IPS-11a (cell line): ENCODE measurements around the gene FOXL3.

Source experiments
- H3K4me3 ChIP-seq: one replicate; pipeline ENCODE4 v1.5.1; 2013; ENCODE audit warnings: low read depth, low read length, control low read depth

Gene FOXL3

GRCh38 chr7:265998-266850 lies 23.7 kb upstream of the FOXL3 start:
- no peak overlapping the region for H3K4me3 ChIP-seq

GRCh38 chr7:266851-267840 lies 22.8 kb upstream of the FOXL3 start:
- H3K4me3 ChIP-seq = no peak overlapping the region

- H3K4me3 ChIP-seq = no peak overlapping the region
Measured at GRCh38 chr7:268991-269390, 21.0 kb upstream of the FOXL3 start.

DNA sequence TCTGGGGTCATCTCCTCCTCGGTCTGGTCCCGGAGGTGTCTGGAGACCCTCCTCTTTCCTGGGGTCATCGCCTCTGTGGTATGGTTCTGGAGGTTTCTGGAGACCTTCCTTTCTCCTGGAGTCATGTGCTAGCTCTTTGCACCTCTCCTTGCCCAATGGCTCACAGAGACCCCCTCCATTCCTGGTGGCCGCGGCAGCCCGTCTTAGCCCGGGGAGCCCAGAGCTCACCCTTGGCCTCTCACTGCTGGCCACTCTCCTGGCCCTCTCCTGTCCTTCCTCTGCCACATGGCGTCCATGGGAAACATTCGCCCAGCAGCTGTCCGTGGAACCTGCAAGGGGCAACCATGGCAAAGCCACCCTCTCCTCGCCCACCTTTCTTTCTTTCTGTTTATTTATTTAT lies 20.2 kb upstream of the FOXL3 start:
- H3K4me3 ChIP-seq = no peak overlapping the region

- no peak overlapping the region for H3K4me3 ChIP-seq
Measured at GRCh38 chr7:270351-270983, 19.5 kb upstream of the FOXL3 start.

- H3K4me3 ChIP-seq = no peak overlapping the region
Measured at GRCh38 chr7:271266-272107, 18.5 kb upstream of the FOXL3 start.

GRCh38 chr7:272108-272615 lies 17.8 kb upstream of the FOXL3 start:
- H3K4me3 ChIP-seq = no peak overlapping the region

GRCh38 chr7:272631-273030 lies 17.3 kb upstream of the FOXL3 start:
- no peak overlapping the region for H3K4me3 ChIP-seq

DNA sequence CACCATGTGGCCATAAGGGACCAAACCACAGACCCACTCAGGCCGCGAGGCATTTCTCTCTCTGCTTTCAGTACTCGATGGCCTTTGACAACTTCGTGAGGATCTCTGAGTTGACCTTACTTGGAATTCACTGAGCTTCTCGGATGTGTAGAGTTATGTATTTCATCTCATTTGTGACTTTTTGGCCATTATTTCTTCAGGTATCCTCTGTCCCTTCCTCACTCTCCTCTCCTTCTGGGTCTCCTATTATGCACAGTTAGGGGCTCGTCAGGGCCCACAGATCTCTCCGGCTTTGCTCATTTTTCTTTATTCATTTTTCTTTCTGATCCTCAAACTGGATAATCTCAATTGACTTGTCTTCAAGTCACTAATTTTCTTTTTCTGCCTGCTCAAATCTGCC lies 16.6 kb upstream of the FOXL3 start:
- no peak overlapping the region for H3K4me3 ChIP-seq

- H3K4me3 ChIP-seq = no peak overlapping the region
Measured at GRCh38 chr7:274266-274665, 15.7 kb upstream of the FOXL3 start.

DNA sequence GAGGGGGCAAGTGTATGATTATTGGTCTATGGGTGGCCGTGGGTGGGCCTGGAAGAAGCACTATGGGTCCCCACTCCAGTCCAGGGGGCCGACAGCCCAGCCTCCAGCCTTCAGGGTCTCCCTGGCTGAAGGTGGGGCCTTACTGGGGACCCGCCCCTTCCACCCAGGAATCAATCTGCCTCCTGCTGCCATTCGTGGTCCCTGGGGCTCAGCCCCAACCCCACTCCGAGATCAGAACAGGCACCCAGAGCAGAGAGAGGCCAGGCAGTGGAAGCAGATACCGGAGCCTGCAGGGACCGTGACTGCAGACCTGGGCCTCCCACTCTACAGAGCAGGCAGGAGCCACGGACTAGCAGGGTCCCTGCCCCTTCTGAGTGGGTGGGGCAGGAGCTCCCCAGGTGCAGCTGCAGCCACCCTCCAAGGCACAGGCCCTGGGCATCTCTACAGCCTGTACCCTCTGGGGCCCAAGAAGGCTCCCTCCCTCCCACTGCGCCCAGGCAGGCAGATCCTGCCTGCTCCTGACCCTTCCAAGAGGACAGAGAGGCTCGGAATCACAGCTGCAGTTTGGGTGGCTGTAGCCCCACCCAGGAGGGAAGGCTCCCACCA lies 13.6 kb upstream of the FOXL3 start:
- H3K4me3 ChIP-seq = no peak overlapping the region

- no peak overlapping the region for H3K4me3 ChIP-seq
Measured at GRCh38 chr7:277228-277627, 12.7 kb upstream of the FOXL3 start.

GRCh38 chr7:278081-278480 lies 11.9 kb upstream of the FOXL3 start:
- no peak overlapping the region for H3K4me3 ChIP-seq

DNA sequence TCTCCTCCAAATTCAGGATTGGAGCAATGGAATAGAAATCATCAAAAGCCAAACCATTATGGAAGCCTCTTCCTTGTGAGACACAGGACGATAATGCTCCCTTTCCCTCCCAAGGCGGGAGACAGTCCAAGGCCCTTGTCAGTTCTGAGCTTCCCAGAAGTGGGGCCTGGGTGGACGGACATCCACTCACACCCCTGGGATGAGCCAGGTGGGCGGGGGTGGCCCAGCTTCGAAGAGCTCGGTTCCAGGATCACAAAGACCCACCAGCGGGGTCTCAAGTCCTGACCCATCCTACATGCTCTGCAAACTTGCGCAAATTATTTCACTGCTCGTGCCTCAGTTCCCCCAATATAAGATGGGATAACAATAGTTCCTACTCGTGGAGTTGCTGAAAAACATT lies 10.1 kb upstream of the FOXL3 start:
- H3K4me3 ChIP-seq = no peak overlapping the region

GRCh38 chr7:280461-280860 lies 9.5 kb upstream of the FOXL3 start:
- H3K4me3 ChIP-seq = no peak overlapping the region

DNA sequence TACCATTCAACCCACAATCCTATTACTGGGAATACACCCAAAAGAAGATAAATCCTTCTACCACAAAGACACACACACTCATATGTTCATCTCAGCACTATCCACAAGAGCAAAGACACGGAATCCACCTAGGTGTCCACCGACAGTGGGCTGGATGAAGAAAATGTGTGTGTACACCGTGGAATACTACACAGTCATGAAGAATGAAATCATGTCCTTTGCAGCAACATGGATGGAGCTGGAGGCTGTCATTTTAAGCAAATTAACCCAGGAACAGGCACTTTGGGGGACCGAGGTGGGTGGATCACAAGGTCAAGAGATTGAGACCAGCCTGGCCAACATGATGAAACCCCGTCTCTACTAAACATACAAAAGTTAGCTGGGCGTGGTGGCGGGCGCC lies 8.3 kb upstream of the FOXL3 start:
- H3K4me3 ChIP-seq = no peak overlapping the region

DNA sequence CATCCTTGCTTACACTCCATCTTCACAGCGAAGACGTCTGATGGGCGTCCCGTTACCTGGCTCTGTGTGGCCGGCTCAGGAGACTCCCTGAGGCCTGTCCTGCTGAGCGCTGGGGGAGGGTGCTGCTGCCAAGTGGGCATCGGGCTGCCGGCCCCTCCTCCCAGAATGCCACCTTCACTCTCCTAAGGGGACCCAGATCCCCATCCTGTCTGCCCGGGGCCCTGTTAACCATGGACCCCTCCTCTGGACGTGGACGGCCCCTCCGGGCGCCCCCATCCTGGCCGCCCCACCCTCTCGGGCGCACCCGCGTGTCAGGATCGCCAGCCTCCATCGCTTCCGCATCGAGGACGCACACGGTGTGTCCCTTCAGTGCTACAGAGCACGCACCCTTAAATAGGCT lies 7.3 kb upstream of the FOXL3 start:
- H3K4me3 ChIP-seq = no peak overlapping the region

DNA sequence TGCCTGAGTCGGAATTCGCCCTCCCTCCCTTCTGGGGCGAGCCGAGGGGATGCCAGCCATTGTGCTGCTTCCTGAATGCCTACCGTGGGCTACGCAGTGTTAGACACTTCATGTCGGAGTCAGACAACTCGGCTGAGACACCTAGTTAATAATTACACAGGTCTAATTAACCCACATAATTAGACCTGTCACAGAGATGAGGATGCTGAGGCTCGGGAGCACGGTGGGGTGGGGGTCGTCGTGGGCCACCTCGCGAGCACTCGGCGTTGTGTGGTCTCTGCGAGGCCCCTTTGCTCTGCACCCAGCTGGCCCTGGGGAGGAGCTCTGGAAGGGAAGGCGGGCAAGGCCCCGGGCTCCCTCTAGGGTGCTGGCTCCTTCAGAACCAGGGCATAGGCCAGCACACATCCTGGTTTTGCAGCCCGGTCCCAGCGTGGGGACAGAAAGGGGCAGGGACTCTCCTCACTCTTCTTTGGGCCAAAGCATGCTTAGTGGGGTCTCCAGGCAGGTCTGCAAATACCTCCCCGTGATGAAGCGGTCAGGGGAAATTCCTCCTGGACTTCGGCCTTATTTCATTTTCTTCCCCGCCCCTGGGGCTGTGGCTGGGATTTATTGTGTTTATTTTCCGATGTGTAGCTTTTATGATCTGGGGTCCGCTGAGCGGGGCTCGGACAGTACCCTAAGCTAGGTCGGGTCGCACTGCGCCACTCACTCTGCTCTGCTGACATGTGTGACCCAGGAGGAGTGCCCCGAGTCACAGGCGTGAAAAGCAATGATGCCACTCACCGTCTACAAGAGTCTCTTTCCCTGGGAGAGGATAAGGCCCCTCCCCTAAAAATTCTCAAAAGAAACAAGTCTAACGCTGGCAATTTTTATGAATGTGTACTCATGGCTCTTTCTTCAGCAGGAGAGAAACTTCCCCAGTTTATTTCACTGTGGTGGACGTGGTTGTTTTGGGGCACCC lies 4.9 kb upstream of the FOXL3 start:
- H3K4me3 ChIP-seq = no peak overlapping the region

GRCh38 chr7:285731-286130 lies 4.2 kb upstream of the FOXL3 start:
- H3K4me3 ChIP-seq = no peak overlapping the region
